K562 (cell line): ENCODE data around the gene TCF25. TPM values are rescaled to one million over a fixed set of nuclear protein-coding genes. Genes with fewer than 3 reads are reported as not detected.

ENCODE experiments used
- PTBP1 ChIP-seq: fragments of 200-400 bp; formaldehyde crosslinking; IDR thresholded peaks from 2 replicates; pipeline ENCODE4 v1.6.1; 2017; ENCODE audit warnings: low read depth, low read length
- polyA plus RNA-seq, 8 experiments: library from polyadenylated mRNA; depleted of rRNA in 4 of 8; stranded (reverse) in 5 of 8; unstranded in 3 of 8; fragments of >200 nt; fragmentation: Nextera tagmentation in 2 of 8; fragmentation: Illumina TruSeq in 1 of 8; extraction: Ambion mirVana in 2 of 8; extraction: Trizol in 1 of 8; gene quantifications; 2 replicates each; pipeline versions ENCODE4 v1.2.1 to v1.2.3, GENCODE V29; 2011 to 2014; ENCODE audit warnings: inconsistent platforms in 1 of 8, missing spikeins in 1 of 8
- total RNA-seq, 7 experiments: library from RNA; depleted of rRNA in 6 of 7; stranded (reverse); fragments of >200 nt in 6 of 7; fragmentation: Illumina TruSeq in 2 of 7; extraction: Trizol in 2 of 7; gene quantifications; 2 replicates each; pipeline versions ENCODE4 v1.2.1 to v1.2.3, GENCODE V29; 2011 to 2021; ENCODE audit warnings: low replicate concordance in 1 of 7
- TF ChIP-seq, protein P1 (sequence below): sonication (generic); formaldehyde crosslinking; IDR thresholded peaks from 2 replicates; pipeline ENCODE4 v1.8.0; 2023; ENCODE audit warnings: mild to moderate bottlenecking, missing genetic modification reagents
- TF ChIP-seq, protein P2 (sequence below), 2 experiments: fragments of 450-650 bp in 1 of 2; sonication (generic) in 1 of 2; formaldehyde crosslinking in 1 of 2; IDR thresholded peaks; 2 replicates each; pipeline versions ENCODE4 v1.7.1 to v1.9.0; 2016 to 2022; ENCODE audit warnings: inconsistent platforms in 1 of 2, mild to moderate bottlenecking in 1 of 2, missing genetic modification reagents in 1 of 2

TCF25 gene
- total and polyA plus RNA-seq, 9 of the 15 experiments (the other 6 are each of a cell fraction or from before 2014, with no cell fraction given), result 9.0 to 154 (median 83.8) TPM

DNA sequence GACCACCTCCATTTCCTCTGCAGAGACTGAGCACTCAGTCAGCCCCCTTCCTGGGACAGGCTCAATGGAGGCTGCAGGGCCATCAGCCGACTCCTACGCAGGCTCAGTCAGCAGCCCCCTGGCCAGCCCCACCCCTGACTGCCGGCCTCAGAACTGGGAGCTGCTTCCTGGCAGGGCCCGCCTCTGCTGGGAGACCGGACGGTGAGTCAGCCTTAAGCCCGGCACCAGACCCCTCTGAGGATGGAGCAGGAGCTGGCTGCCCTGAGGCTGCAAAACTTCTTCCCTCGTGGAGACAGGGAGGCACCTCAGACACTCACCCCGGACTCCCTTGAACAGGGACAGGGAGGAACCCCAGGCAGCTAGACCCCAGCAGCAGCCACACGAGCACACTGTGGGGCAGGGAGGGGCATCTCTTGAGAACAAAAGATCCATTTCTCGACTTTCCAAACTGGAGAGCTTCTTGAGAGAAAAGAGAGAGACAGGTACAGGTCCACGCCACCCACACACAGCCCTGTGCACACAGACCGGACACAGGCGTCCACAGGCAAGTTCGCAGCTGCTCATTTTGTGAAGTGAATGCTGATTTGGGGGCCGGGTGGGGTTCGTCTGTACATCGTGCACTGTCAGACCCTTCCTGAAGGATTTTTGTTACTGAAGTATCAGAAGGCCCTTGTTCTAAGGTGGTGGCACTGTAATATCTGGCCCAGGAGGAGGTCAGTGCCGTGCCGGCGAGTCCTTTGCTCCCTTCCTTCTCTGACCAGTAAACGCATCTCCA, 48.5 kb downstream of the TCF25 start (continued):
- TF ChIP-seq, protein P1, sequence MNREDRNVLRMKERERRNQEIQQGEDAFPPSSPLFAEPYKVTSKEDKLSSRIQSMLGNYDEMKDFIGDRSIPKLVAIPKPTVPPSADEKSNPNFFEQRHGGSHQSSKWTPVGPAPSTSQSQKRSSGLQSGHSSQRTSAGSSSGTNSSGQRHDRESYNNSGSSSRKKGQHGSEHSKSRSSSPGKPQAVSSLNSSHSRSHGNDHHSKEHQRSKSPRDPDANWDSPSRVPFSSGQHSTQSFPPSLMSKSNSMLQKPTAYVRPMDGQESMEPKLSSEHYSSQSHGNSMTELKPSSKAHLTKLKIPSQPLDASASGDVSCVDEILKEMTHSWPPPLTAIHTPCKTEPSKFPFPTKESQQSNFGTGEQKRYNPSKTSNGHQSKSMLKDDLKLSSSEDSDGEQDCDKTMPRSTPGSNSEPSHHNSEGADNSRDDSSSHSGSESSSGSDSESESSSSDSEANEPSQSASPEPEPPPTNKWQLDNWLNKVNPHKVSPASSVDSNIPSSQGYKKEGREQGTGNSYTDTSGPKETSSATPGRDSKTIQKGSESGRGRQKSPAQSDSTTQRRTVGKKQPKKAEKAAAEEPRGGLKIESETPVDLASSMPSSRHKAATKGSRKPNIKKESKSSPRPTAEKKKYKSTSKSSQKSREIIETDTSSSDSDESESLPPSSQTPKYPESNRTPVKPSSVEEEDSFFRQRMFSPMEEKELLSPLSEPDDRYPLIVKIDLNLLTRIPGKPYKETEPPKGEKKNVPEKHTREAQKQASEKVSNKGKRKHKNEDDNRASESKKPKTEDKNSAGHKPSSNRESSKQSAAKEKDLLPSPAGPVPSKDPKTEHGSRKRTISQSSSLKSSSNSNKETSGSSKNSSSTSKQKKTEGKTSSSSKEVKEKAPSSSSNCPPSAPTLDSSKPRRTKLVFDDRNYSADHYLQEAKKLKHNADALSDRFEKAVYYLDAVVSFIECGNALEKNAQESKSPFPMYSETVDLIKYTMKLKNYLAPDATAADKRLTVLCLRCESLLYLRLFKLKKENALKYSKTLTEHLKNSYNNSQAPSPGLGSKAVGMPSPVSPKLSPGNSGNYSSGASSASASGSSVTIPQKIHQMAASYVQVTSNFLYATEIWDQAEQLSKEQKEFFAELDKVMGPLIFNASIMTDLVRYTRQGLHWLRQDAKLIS (CRISPR knock-in tag), result peak; percentile 77; the same call in 1 of the 2 replicates
- no peak for TF ChIP-seq PTBP1
- TF ChIP-seq, protein P2, sequence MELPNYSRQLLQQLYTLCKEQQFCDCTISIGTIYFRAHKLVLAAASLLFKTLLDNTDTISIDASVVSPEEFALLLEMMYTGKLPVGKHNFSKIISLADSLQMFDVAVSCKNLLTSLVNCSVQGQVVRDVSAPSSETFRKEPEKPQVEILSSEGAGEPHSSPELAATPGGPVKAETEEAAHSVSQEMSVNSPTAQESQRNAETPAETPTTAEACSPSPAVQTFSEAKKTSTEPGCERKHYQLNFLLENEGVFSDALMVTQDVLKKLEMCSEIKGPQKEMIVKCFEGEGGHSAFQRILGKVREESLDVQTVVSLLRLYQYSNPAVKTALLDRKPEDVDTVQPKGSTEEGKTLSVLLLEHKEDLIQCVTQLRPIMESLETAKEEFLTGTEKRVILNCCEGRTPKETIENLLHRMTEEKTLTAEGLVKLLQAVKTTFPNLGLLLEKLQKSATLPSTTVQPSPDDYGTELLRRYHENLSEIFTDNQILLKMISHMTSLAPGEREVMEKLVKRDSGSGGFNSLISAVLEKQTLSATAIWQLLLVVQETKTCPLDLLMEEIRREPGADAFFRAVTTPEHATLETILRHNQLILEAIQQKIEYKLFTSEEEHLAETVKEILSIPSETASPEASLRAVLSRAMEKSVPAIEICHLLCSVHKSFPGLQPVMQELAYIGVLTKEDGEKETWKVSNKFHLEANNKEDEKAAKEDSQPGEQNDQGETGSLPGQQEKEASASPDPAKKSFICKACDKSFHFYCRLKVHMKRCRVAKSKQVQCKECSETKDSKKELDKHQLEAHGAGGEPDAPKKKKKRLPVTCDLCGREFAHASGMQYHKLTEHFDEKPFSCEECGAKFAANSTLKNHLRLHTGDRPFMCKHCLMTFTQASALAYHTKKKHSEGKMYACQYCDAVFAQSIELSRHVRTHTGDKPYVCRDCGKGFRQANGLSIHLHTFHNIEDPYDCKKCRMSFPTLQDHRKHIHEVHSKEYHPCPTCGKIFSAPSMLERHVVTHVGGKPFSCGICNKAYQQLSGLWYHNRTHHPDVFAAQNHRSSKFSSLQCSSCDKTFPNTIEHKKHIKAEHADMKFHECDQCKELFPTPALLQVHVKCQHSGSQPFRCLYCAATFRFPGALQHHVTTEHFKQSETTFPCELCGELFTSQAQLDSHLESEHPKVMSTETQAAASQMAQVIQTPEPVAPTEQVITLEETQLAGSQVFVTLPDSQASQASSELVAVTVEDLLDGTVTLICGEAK (IDR thresholded peaks at IDR 0.05), result 0 out of 2 replicates have a peak, but pooled peaks have one; percentile 25
- TF ChIP-seq, protein P2 (CRISPR knock-in tag; IDR thresholded peaks at IDR 0.05), result no peak
